HG02763 (cell line): ENCODE results near the gene PTGDS.
A peak's percentile ranks its signal among the peaks of the same experiment; 100 is the strongest.

ENCODE experiments used
- ATAC-seq: cut with Tn5 transposase; IDR thresholded peaks from one replicate; pipeline ENCODE4 v1.9.1; 2021; ENCODE audit warnings: mild to moderate bottlenecking, moderate library complexity; ENCODE audit not compliant: unreplicated experiment

Gene PTGDS

GRCh38 chr9:136945333-136946227, 31.7 kb upstream of the PTGDS start:
- ATAC-seq = no peak

GRCh38 chr9:136946228-136947027, 30.9 kb upstream of the PTGDS start:
- ATAC-seq = no peak

GRCh38 chr9:136947028-136947891, 30.0 kb upstream of the PTGDS start:
- no peak for ATAC-seq

- no peak for ATAC-seq
These were observed 29.3 kb upstream of the PTGDS start for GRCh38 chr9:136947955-136948510.

- no peak for ATAC-seq
These were observed 28.0 kb upstream of the PTGDS start for GRCh38 chr9:136949239-136949816.

- peak; percentile 79 for ATAC-seq
These were observed 27.3 kb upstream of the PTGDS start for GRCh38 chr9:136949817-136950655.

- no peak for ATAC-seq
These were observed 26.5 kb upstream of the PTGDS start for GRCh38 chr9:136950656-136951276.

- no peak for ATAC-seq
These were observed 25.6 kb upstream of the PTGDS start, which contains the start of gene LCN12 for GRCh38 chr9:136951541-136952320. TSS of gene LCN12 (plus strand) at chr9:136952273. CDS start at chr9:136952328, 55 bp downstream.

- ATAC-seq = no peak
These were observed 24.9 kb upstream of the PTGDS start for GRCh38 chr9:136952321-136952850.

GRCh38 chr9:136952876-136953770, 24.2 kb upstream of the PTGDS start:
- no peak for ATAC-seq

GRCh38 chr9:136953771-136954269, 23.5 kb upstream of the PTGDS start:
- ATAC-seq = no peak

GRCh38 chr9:136954270-136955083, 22.8 kb upstream of the PTGDS start:
- ATAC-seq = no peak

GRCh38 chr9:136955202-136955942, 21.9 kb upstream of the PTGDS start:
- no peak for ATAC-seq

- no peak for ATAC-seq
These were observed 21.4 kb upstream of the PTGDS start for GRCh38 chr9:136955943-136956335.

- no peak for ATAC-seq
These were observed 20.7 kb upstream of the PTGDS start for GRCh38 chr9:136956604-136957003.
